ENCODE results near the gene RPL38.

Gene RPL38

GRCh38 chr17:74224959-74225725 lies 21.7 kb downstream of the RPL38 start:
- DNase-seq (ENCODE audit: low read depth in 3 of 3), result no peak

GRCh38 chr17:74226252-74226651 lies 22.8 kb downstream of the RPL38 start:
- no peak for DNase-seq (ENCODE audit: low read depth in 3 of 3)

GRCh38 chr17:74227271-74228080 lies 24.0 kb downstream of the RPL38 start:
- DNase-seq (ENCODE audit: low read depth in 3 of 3), result no peak

GRCh38 chr17:74228306-74228978 lies 25.0 kb downstream of the RPL38 start:
- no peak for DNase-seq (ENCODE audit: low read depth in 3 of 3)

GRCh38 chr17:74230896-74231295 lies 27.4 kb downstream of the RPL38 start:
- no peak for DNase-seq (ENCODE audit: low read depth in 3 of 3)

GRCh38 chr17:74231928-74232907 lies 28.7 kb downstream of the RPL38 start:
- no peak for DNase-seq (ENCODE audit: low read depth in 3 of 3)

- no peak for DNase-seq (ENCODE audit: low read depth in 3 of 3)
Observed at GRCh38 chr17:74233937-74234336, 30.5 kb downstream of the RPL38 start.

- no peak for DNase-seq (ENCODE audit: low read depth in 3 of 3)
Observed at GRCh38 chr17:74234486-74234885, 31.0 kb downstream of the RPL38 start.

GRCh38 chr17:74235040-74235581 lies 31.6 kb downstream of the RPL38 start:
- no peak for DNase-seq (ENCODE audit: low read depth in 3 of 3)

GRCh38 chr17:74235911-74236371 lies 32.5 kb downstream of the RPL38 start:
- no peak for DNase-seq (ENCODE audit: low read depth in 3 of 3)

GRCh38 chr17:74237321-74237720 lies 33.8 kb downstream of the RPL38 start:
- DNase-seq (ENCODE audit: low read depth in 3 of 3), result no peak

GRCh38 chr17:74239172-74239571 lies 35.7 kb downstream of the RPL38 start:
- DNase-seq (ENCODE audit: low read depth in 3 of 3), result no peak

GRCh38 chr17:74240618-74241205 lies 37.2 kb downstream of the RPL38 start:
- no peak for DNase-seq (ENCODE audit: low read depth in 3 of 3)

- DNase-seq (ENCODE audit: low read depth in 3 of 3), result no peak
Observed at GRCh38 chr17:74241431-74241830, 38.0 kb downstream of the RPL38 start.

- DNase-seq (ENCODE audit: low read depth in 3 of 3), result no peak
Observed at GRCh38 chr17:74241847-74242246, 38.4 kb downstream of the RPL38 start.

- DNase-seq (ENCODE audit: low read depth in 3 of 3), result no peak
Observed at GRCh38 chr17:74243013-74243755, 39.7 kb downstream of the RPL38 start.

GRCh38 chr17:74244128-74244527 lies 40.6 kb downstream of the RPL38 start:
- DNase-seq (ENCODE audit: low read depth in 3 of 3), result no peak

- no peak for DNase-seq (ENCODE audit: low read depth in 3 of 3)
Observed at GRCh38 chr17:74244548-74244947, 41.1 kb downstream of the RPL38 start.

- no peak for DNase-seq (ENCODE audit: low read depth in 3 of 3)
Observed at GRCh38 chr17:74245145-74245831, 41.8 kb downstream of the RPL38 start.

All from stimulated activated CD4-positive, alpha-beta T cell treated with anti-CD3 and anti-CD28 coated beads, TNF-alpha, amount 100 ng/mL, for 24 hours (primary cell).